Stimulated activated naive B cell treated with anti-CD40 and anti-IgM and Interleukin-4, amounts not matched to agents 10 μg/mL and 1 μg/mL and 100 μg/mL, for 72 hours (primary cell): Measurements from ENCODE around the gene ST8SIA6.
"Not testable (repeated sequence)": the region's sequence is repeated elsewhere in the genome, so short reads cannot be mapped to it uniquely, and the experiment has no call there.

Source experiments
- ATAC-seq, 2 donors: fragments of 150-1000 bp; cut with Tn5 transposase; replicated peaks; 2 replicates each; pipeline ENCODE4 v1.10.0; 2021; ENCODE audit warnings: moderate library complexity in 1 of 2
- DNase-seq: peaks from one replicate; pipeline ENCODE4 v3.0.0; 2021
- H3K27ac Mint-ChIP-seq: one replicate; pipeline ENCODE4 v1.8.0; 2022; ENCODE audit warnings: mild to moderate bottlenecking, mixed read lengths
- H3K27me3 Mint-ChIP-seq, 2 donors: one replicate each; pipeline ENCODE4 v1.8.0; 2022; ENCODE audit warnings: mixed read lengths in 2 of 2
- H3K36me3 Mint-ChIP-seq, 2 donors: one replicate each; pipeline ENCODE4 v1.8.0; 2022; ENCODE audit warnings: mixed read lengths in 2 of 2, mild to moderate bottlenecking in 1 of 2
- H3K4me1 Mint-ChIP-seq, 2 donors: one replicate each; pipeline ENCODE4 v1.8.0; 2022; ENCODE audit warnings: mixed read lengths in 2 of 2, mild to moderate bottlenecking in 1 of 2
- H3K4me3 Mint-ChIP-seq, 2 donors: one replicate each; pipeline ENCODE4 v1.8.0; 2022; ENCODE audit warnings: mild to moderate bottlenecking in 2 of 2, mixed read lengths in 2 of 2, moderate library complexity in 1 of 2
- H3K9me3 Mint-ChIP-seq, 2 donors: one replicate each; pipeline ENCODE4 v1.8.0; 2022; ENCODE audit warnings: mixed read lengths in 2 of 2, mild to moderate bottlenecking in 1 of 2

Gene ST8SIA6

GRCh38 chr10:17450024-17450423 lies 4.4 kb downstream of the ST8SIA6 start:
- peaks cover 8% of the 10 kb centered on the region in 2 donors for H3K9me3 Mint-ChIP-seq
- H3K27me3 Mint-ChIP-seq = peaks cover 59 to 67% of the 10 kb centered on the region in 2 donors
- ATAC-seq = no peak
- H3K27ac Mint-ChIP-seq = no peak overlapping the region
- no peak overlapping the region for H3K4me3 Mint-ChIP-seq
- H3K4me1 Mint-ChIP-seq = peaks cover 10 to 24% of the 10 kb centered on the region in 2 donors
- H3K36me3 Mint-ChIP-seq = peaks cover 0 to 5% of the 10 kb centered on the region in 2 donors
- DNase-seq = no peak

GRCh38 chr10:17445400-17445998 lies 8.9 kb downstream of the ST8SIA6 start:
- peaks cover 0 to 5% of the 10 kb centered on the region in 2 donors for H3K36me3 Mint-ChIP-seq
- no peak overlapping the region for H3K4me3 Mint-ChIP-seq
- H3K27ac Mint-ChIP-seq = no peak overlapping the region
- H3K27me3 Mint-ChIP-seq = peaks cover 39 to 43% of the 10 kb centered on the region in 2 donors
- DNase-seq (no peak), ATAC-seq (no peak)
- H3K9me3 Mint-ChIP-seq = peaks cover 8% of the 10 kb centered on the region in 2 donors
- H3K4me1 Mint-ChIP-seq = peaks cover 4 to 9% of the 10 kb centered on the region in 2 donors

DNA sequence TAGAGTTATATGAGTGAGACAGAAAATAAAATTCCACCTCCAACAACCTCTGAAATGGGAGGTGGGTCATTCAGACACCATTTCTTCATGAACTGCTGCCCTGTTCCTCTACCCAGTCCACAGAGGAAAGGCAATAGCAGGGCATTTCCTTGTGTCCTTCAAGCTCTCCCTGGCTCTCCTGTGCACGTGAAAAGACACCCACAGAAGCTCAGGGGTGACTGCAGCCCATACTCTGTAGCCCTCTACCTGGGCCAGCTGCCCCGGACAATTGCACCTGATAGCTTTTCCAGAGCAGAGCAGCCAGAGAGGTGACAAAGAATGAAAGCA lies 10.0 kb downstream of the ST8SIA6 start:
- Mint-ChIP-seq H3K27me3 (peaks cover 29 to 37% of the 10 kb centered on the region in 2 donors), H3K9me3 (peaks cover 3 to 5% of the 10 kb centered on the region in 2 donors), H3K4me1 (peaks cover 4 to 9% of the 10 kb centered on the region in 2 donors), H3K27ac (no peak overlapping the region), H3K4me3 (no peak overlapping the region), H3K36me3 (peaks cover 0 to 5% of the 10 kb centered on the region in 2 donors)
- ATAC-seq = peak in 1 of 2 donors; percentile 5
- no peak for DNase-seq

DNA sequence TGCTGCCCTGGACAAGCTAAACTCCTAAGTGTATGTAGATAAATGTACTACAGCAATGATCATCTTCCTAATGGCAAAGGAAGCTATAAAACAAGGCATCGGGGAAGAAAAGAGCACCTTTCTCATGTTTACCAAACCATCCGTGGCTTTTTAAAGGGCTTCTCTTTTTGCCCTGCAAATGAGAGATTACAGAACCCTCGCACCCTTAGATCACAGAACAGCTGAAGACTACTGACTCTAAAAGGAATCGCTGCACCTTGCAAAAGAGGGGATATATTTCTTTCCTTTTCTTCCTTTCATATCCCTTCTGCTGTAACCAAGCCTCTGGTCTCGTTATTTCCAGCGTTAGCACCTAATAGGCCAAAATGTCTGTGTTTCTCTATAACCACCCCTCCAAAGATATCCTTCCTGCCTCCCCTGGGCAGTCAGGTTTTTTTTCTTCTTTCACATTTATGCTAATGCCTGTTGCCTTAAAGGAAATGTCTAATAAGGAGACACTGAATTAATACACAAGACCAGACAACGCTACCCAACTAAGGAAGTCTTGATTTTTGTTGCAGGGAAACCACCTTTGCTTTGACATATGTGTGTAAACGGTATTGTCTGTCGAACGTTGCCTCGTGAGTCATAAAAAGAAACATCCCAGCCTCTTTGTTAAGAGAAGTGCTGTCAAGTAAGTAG lies 10.5 kb downstream of the ST8SIA6 start:
- H3K4me1 Mint-ChIP-seq = peaks cover 4 to 9% of the 10 kb centered on the region in 2 donors
- no peak overlapping the region for H3K27ac Mint-ChIP-seq
- H3K36me3 Mint-ChIP-seq = peaks cover 0 to 5% of the 10 kb centered on the region in 2 donors
- DNase-seq (no peak), ATAC-seq (peak; percentile 90 to 96)
- H3K27me3 Mint-ChIP-seq = peaks cover 28 to 38% of the 10 kb centered on the region in 2 donors
- H3K9me3 Mint-ChIP-seq = peaks cover 2 to 4% of the 10 kb centered on the region in 2 donors
- peak overlapping the region; percentile 14 to 18 for H3K4me3 Mint-ChIP-seq

GRCh38 chr10:17438583-17438982 lies 15.8 kb downstream of the ST8SIA6 start:
- H3K36me3 Mint-ChIP-seq = no peaks in the 10 kb centered on the region
- no peak for ATAC-seq
- H3K9me3 Mint-ChIP-seq = peaks cover 5% of the 10 kb centered on the region in 2 donors
- no peak for DNase-seq
- peaks cover 0 to 1% of the 10 kb centered on the region in 2 donors for H3K4me1 Mint-ChIP-seq
- no peak overlapping the region for H3K27ac Mint-ChIP-seq
- peaks cover 25% of the 10 kb centered on the region in 2 donors for H3K27me3 Mint-ChIP-seq
- no peak overlapping the region for H3K4me3 Mint-ChIP-seq

DNA sequence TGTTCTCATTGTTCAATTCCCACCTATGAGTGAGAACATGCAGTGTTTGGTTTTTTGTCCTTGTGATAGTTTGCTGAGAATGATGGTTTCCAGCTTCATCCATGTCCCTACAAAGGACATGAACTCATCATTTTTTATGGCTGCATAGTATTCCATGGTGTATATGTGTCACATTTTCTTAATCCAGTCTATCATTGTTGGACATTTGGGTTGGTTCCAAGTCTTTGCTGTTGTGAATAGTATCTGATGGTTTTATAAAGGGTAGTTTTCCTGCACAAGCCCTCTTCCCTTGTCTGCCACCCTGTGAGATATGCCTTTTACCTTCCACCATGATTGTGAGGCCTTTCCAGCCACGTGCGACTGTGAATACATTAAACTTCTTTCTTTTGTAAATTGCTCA lies 17.8 kb downstream of the ST8SIA6 start:
- H3K4me1 Mint-ChIP-seq, H3K36me3 Mint-ChIP-seq, ATAC-seq, H3K9me3 Mint-ChIP-seq, DNase-seq, H3K27ac Mint-ChIP-seq, H3K4me3 Mint-ChIP-seq: not testable (repeated sequence)
- peaks cover 26 to 31% of the 10 kb centered on the region in 2 donors for H3K27me3 Mint-ChIP-seq

- no peak for ATAC-seq
- Mint-ChIP-seq H3K4me1 (peaks cover 3 to 8% of the 10 kb centered on the region in 2 donors), H3K4me3 (no peak overlapping the region), H3K27ac (no peak overlapping the region), H3K27me3 (peaks cover 26 to 33% of the 10 kb centered on the region in 2 donors), H3K9me3 (peaks cover 5 to 9% of the 10 kb centered on the region in 2 donors), H3K36me3 (no peaks in the 10 kb centered on the region)
- no peak for DNase-seq
Observed at GRCh38 chr10:17435953-17436352, 18.4 kb downstream of the ST8SIA6 start.

GRCh38 chr10:17435187-17435586 lies 19.2 kb downstream of the ST8SIA6 start:
- Mint-ChIP-seq H3K4me3 (no peak overlapping the region), H3K4me1 (peaks cover 8 to 15% of the 10 kb centered on the region in 2 donors), H3K9me3 (peaks cover 5 to 9% of the 10 kb centered on the region in 2 donors), H3K27ac (no peak overlapping the region), H3K36me3 (no peaks in the 10 kb centered on the region), H3K27me3 (peaks cover 28 to 39% of the 10 kb centered on the region in 2 donors)
- DNase-seq (no peak), ATAC-seq (no peak)

DNA sequence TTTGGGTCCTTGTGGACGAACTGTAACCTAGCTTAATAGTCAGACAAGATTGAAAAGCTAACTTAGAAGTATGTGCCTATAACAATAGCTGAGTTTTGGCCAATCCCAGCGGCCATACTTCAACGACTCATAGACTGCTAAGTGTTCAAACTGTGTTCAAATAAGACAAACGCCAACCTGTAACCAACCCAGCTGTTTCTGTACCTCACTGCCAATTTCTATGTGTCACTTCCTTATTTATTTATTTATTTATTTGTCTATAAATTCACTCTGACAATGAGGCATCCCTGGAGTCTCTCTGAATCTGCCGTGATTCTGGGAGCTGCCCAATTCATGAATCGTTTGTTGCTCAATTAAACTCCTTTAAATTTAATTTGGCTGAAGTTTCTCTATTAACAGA lies 21.7 kb downstream of the ST8SIA6 start:
- DNase-seq = no peak
- no peak overlapping the region for H3K27ac Mint-ChIP-seq
- peaks cover 23 to 30% of the 10 kb centered on the region in 2 donors for H3K4me1 Mint-ChIP-seq
- H3K27me3 Mint-ChIP-seq = peaks cover 23 to 37% of the 10 kb centered on the region in 2 donors
- no peak overlapping the region for H3K4me3 Mint-ChIP-seq
- H3K9me3 Mint-ChIP-seq = peaks cover 5 to 9% of the 10 kb centered on the region in 2 donors
- no peak for ATAC-seq
- H3K36me3 Mint-ChIP-seq = no peaks in the 10 kb centered on the region

DNA sequence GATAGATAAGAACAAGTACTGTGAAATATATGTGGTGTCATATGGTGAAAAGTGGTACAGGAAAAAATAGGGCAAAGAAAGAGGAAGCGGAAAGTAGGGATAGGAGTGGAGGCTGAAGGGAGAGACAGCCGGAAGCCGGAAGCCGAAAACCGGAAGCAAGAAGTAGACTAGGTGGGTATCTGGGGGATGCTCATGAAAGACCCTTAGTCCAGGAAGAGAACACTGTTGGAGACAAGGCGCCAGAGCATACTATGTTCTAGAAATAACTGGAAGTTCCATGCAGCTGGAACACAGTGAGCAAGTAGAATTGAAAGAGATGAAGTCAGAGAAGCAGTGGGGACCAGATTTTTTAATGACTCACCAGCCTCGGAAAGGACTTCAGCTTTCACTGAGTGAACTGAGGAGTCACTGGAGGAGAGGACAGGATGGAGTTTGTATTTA lies 22.5 kb downstream of the ST8SIA6 start:
- DNase-seq (no peak), ATAC-seq (peak in 1 of 2 donors; percentile 12)
- H3K4me1 Mint-ChIP-seq = peaks cover 23 to 30% of the 10 kb centered on the region in 2 donors
- H3K4me3 Mint-ChIP-seq = peak overlapping the region; percentile 5 to 66
- H3K36me3 Mint-ChIP-seq = no peaks in the 10 kb centered on the region
- H3K27me3 Mint-ChIP-seq = peaks cover 23 to 35% of the 10 kb centered on the region in 2 donors
- H3K27ac Mint-ChIP-seq = no peak overlapping the region
- peaks cover 3 to 7% of the 10 kb centered on the region in 2 donors for H3K9me3 Mint-ChIP-seq

DNA sequence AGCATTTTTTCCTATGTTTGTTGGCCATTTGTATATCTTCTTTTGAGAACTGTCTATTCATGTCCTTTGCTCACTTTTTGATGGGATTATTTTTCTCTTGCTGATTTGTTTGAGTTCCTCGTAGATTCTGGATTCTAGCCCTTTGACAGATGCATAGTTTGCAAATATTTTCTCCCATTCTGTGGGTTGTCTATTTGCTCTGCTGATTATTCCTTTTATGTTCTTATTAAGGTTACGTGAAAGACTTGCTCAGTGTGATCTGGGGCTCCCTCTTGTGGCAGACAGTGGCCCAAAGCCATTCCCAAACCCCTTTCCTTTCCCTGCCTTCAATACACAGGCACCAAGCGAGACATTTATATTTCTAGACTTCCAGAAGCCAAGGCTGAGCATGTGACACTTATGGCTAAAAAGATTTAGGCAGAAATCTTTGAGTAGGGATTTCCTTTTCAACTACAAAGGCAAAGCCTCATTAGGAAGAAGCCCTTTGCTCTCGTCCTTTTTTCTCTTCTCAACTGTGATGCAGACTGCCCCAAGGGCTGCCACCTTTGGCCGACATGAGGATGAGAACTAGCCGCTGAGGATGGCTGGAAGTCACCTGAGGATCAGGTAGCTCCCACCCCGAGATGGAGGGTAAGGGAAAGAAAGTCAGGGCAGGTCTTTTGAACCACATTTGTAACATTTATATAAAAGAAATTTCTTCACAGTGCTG lies 23.6 kb downstream of the ST8SIA6 start:
- H3K27me3 Mint-ChIP-seq = peaks cover 23 to 33% of the 10 kb centered on the region in 2 donors
- H3K36me3 Mint-ChIP-seq = no peaks in the 10 kb centered on the region
- DNase-seq (peak; percentile 9), ATAC-seq (peak in 1 of 2 donors; percentile 35)
- peaks cover 28 to 35% of the 10 kb centered on the region in 2 donors for H3K4me1 Mint-ChIP-seq
- no peak overlapping the region for H3K27ac Mint-ChIP-seq
- H3K9me3 Mint-ChIP-seq = peaks cover 0 to 4% of the 10 kb centered on the region in 2 donors
- H3K4me3 Mint-ChIP-seq = no peak overlapping the region

DNA sequence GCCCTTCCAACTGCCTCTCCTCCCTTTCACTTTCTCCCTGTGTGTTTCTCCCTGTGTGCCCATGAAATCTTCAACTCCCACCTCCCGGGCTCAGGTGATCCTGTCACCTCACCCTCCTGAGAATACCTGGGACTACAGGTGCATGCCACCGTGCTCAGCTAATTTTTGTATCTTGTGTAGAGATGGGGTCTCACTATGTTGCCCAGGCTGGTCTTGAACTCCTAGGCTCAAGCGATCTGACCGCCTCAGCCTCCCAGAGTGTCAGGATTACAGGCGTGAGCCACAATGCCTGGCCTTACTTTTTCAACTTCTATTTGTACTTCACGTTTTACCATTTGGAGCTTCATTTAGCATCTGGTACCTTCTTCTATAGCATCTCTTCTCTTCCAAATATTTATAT lies 24.9 kb downstream of the ST8SIA6 start:
- DNase-seq = no peak

GRCh38 chr10:17428351-17429097 lies 25.9 kb downstream of the ST8SIA6 start:
- peak; percentile 78 to 80 for ATAC-seq
- peaks cover 14 to 27% of the 10 kb centered on the region in 2 donors for H3K27me3 Mint-ChIP-seq
- H3K4me1 Mint-ChIP-seq = peaks cover 34 to 42% of the 10 kb centered on the region in 2 donors
- peak; percentile 1 for DNase-seq
- no peak overlapping the region for H3K27ac Mint-ChIP-seq
- H3K4me3 Mint-ChIP-seq = peak overlapping the region; percentile 58
- peaks cover 0 to 4% of the 10 kb centered on the region in 2 donors for H3K9me3 Mint-ChIP-seq
- no peaks in the 10 kb centered on the region for H3K36me3 Mint-ChIP-seq

More for the DNA sequence above, 24.9 kb downstream of the ST8SIA6 start:
- Mint-ChIP-seq H3K9me3 (peaks cover 0 to 4% of the 10 kb centered on the region in 2 donors), H3K36me3 (no peaks in the 10 kb centered on the region), H3K27me3 (peaks cover 23 to 33% of the 10 kb centered on the region in 2 donors), H3K4me1 (peaks cover 33 to 36% of the 10 kb centered on the region in 2 donors), H3K27ac (peak overlapping the region; percentile 75), H3K4me3 (peak overlapping the region; percentile 29 to 67)
- no peak for ATAC-seq
